Gastroesophageal sphincter (tissue), 3 donors: Measurements from ENCODE around the gene EPB41L4A.

Source experiments
- POLR2AphosphoS5 ChIP-seq: sonication (generic); formaldehyde crosslinking; IDR thresholded peaks from one replicate; pipeline ENCODE4 v1.6.1; 2017; ENCODE audit warnings: antibody characterized with exemption
- TF ChIP-seq, protein P1 (sequence below), 4 experiments: fragments of 200-600 bp in 2 of 4; fragments of 450-650 bp in 2 of 4; sonication (generic) in 1 of 4; IDR thresholded peaks; one replicate each; pipeline ENCODE4 v1.5.1; 2017 to 2019; ENCODE audit warnings: antibody characterized with exemption in 4 of 4, mild to moderate bottlenecking in 2 of 4, moderate library complexity in 2 of 4

DNA sequence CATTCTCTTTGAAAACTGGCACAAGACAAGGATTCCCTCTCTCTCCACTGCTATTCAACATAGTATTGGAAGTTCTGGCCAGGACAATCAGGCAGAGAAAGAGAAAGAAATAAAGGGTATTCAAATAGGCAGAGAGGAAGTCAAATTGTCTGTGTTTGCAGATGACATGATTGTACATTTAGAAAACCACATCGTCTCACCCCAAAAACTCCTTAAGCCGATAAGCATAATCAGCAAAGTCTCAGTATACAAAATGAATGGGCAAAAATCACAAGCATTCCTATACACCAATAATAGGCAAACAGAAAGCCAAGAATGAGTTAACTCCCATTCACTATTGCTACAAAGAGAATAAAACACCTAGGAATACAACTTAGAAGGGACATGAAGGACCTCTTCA, 21.0 kb upstream of the EPB41L4A start:
- TF ChIP-seq, protein P1, sequence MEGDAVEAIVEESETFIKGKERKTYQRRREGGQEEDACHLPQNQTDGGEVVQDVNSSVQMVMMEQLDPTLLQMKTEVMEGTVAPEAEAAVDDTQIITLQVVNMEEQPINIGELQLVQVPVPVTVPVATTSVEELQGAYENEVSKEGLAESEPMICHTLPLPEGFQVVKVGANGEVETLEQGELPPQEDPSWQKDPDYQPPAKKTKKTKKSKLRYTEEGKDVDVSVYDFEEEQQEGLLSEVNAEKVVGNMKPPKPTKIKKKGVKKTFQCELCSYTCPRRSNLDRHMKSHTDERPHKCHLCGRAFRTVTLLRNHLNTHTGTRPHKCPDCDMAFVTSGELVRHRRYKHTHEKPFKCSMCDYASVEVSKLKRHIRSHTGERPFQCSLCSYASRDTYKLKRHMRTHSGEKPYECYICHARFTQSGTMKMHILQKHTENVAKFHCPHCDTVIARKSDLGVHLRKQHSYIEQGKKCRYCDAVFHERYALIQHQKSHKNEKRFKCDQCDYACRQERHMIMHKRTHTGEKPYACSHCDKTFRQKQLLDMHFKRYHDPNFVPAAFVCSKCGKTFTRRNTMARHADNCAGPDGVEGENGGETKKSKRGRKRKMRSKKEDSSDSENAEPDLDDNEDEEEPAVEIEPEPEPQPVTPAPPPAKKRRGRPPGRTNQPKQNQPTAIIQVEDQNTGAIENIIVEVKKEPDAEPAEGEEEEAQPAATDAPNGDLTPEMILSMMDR (IDR thresholded peaks at IDR 0.05) = no peak
- TF ChIP-seq POLR2AphosphoS5 = no peak
